CD4-positive, CD25-positive, alpha-beta regulatory T cell (primary cell): Measurements from ENCODE around the gene SPECC1. TPM values are rescaled to one million over a fixed set of nuclear protein-coding genes. Genes with fewer than 3 reads are reported as not detected.
"Not testable (repeated sequence)": the region's sequence is repeated elsewhere in the genome, so short reads cannot be mapped to it uniquely, and the experiment has no call there.

Experiments used
- ATAC-seq, 2 donors: fragments of 150-1000 bp; cut with Tn5 transposase; one replicate each; pipeline ENCODE4 v1.10.0; 2021; ENCODE audit warnings: low read depth in 2 of 2, moderate number of reproducible peaks in 2 of 2, moderate library complexity in 1 of 2
- DNase-seq, 3 donors: peaks; one replicate each; pipeline versions ENCODE4 v3.0.0 to v3.0.0-alpha.2; 2012 to 2022; ENCODE audit warnings: mixed read lengths in 1 of 3
- H3K27ac ChIP-seq: one replicate; pipeline ENCODE4 v1.7.0; 2013; ENCODE audit warnings: mild to moderate bottlenecking, low read length; ENCODE audit not compliant: insufficient read depth, poor library complexity, severe bottlenecking
- H3K27me3 ChIP-seq: one replicate; pipeline ENCODE4 v1.7.0; 2013; ENCODE audit warnings: low read length; ENCODE audit not compliant: control insufficient read depth, insufficient read depth
- H3K36me3 ChIP-seq: one replicate; pipeline ENCODE4 v1.7.0; 2013; ENCODE audit warnings: mild to moderate bottlenecking, low read length, moderate library complexity; ENCODE audit not compliant: control insufficient read depth, insufficient read depth
- H3K4me1 ChIP-seq: 2 replicates; pipeline ENCODE4 v1.7.0; 2013; ENCODE audit warnings: mild to moderate bottlenecking, low read length; ENCODE audit not compliant: insufficient read depth, control insufficient read depth, poor library complexity, severe bottlenecking
- H3K4me3 ChIP-seq: one replicate; pipeline ENCODE4 v1.7.0; 2013; ENCODE audit warnings: low read depth, mild to moderate bottlenecking, low read length, moderate library complexity
- H3K9me3 ChIP-seq, 2 experiments: 1 replicate in 1 of 2; 2 replicates in 1 of 2; pipeline ENCODE4 v1.7.0; 2013; ENCODE audit warnings: low read length in 2 of 2, mild to moderate bottlenecking in 1 of 2, moderate library complexity in 1 of 2; ENCODE audit not compliant: control insufficient read depth in 2 of 2
- H3K27ac Mint-ChIP-seq, 3 donors: one replicate each; pipeline ENCODE4 v1.8.0; 2020 to 2022; ENCODE audit warnings: mild to moderate bottlenecking in 3 of 3, mixed read lengths in 3 of 3, moderate library complexity in 2 of 3
- H3K27me3 Mint-ChIP-seq: one replicate; pipeline ENCODE4 v1.8.0; 2022; ENCODE audit warnings: mild to moderate bottlenecking, mixed read lengths
- H3K36me3 Mint-ChIP-seq: one replicate; pipeline ENCODE4 v1.8.0; 2020; ENCODE audit warnings: mixed read lengths
- H3K4me1 Mint-ChIP-seq, 4 donors: one replicate each; pipeline ENCODE4 v1.8.0; 2020 to 2022; ENCODE audit warnings: mixed read lengths in 4 of 4, mild to moderate bottlenecking in 1 of 4
- H3K4me3 Mint-ChIP-seq, 4 donors: one replicate each; pipeline ENCODE4 v1.8.0; 2020 to 2022; ENCODE audit warnings: mild to moderate bottlenecking in 4 of 4, mixed read lengths in 4 of 4, moderate library complexity in 3 of 4
- H3K9me3 Mint-ChIP-seq, 7 donors: one replicate each; pipeline ENCODE4 v1.8.0; 2020 to 2022; ENCODE audit warnings: mixed read lengths in 7 of 7, mild to moderate bottlenecking in 3 of 7, moderate library complexity in 2 of 7
- polyA plus RNA-seq, 4 donors: library from polyadenylated mRNA; unstranded; fragments of 300-500 nt; fragmentation: Illumina TruSeq; gene quantifications; one replicate each; pipeline ENCODE4 v1.2.3, GENCODE V29; 2021
- total RNA-seq: library from RNA; stranded (reverse); gene quantifications from one replicate; pipeline ENCODE4 v1.2.3, GENCODE V29; 2022

Gene SPECC1
- total and polyA plus RNA-seq, 5 donors from 2014 or later: 0.62 to 6.5 (median 1.2) TPM

GRCh38 chr17:20321357-20321756 is 312.2 kb downstream of the SPECC1 start:
- not testable (repeated sequence) for H3K9me3 ChIP-seq, H3K4me1 ChIP-seq, H3K27ac Mint-ChIP-seq, H3K4me1 Mint-ChIP-seq, H3K27me3 Mint-ChIP-seq, H3K27me3 ChIP-seq, H3K4me3 ChIP-seq, H3K4me3 Mint-ChIP-seq, H3K36me3 Mint-ChIP-seq, H3K9me3 Mint-ChIP-seq, H3K27ac ChIP-seq, H3K36me3 ChIP-seq, DNase-seq, ATAC-seq

DNA sequence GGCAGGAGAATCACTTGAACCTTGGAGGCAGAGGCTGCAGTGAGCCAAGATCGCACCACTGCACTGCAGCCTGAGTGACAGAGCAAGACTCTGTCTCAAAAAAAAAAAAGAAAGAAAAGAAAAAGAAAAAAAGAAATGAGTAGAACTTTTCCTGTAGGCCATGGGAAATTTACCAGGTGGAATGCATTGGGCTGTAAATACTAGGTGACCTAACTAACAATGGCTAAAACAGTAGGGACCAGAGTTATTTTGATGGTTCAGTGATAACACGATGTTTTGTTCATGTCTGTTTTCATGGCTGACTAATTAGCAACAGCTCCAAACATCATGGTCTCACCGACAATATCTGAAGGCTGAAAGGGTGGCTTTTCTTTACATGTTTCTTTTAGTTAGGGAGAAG is 318.6 kb downstream of the SPECC1 start:
- H3K27ac ChIP-seq, ATAC-seq, H3K27me3 Mint-ChIP-seq, H3K4me1 ChIP-seq, H3K36me3 ChIP-seq, H3K9me3 ChIP-seq, H3K27me3 ChIP-seq, DNase-seq, H3K4me3 Mint-ChIP-seq, H3K4me1 Mint-ChIP-seq, H3K4me3 ChIP-seq, H3K27ac Mint-ChIP-seq, H3K9me3 Mint-ChIP-seq, H3K36me3 Mint-ChIP-seq: not testable (repeated sequence)

DNA sequence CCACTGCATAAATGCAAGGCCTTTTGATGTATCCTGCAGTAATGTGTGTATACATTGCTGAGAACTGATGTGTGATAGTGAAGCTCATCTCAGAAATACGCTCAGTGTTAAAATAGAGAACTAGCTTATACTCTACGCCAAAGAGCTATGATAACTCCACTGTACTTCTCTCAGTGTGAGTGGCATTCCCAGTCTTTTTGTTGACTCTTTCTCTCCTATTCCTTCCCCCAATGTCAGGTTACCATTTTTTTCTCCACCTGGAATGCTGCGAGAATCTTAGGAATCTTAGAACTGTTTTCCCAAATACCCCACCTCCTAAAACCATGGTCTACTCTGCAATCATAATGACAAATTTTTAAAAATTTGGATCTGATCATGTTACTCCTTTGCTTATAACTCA is 342.2 kb downstream of the SPECC1 start:
- not testable (repeated sequence) for H3K27me3 Mint-ChIP-seq, DNase-seq, H3K36me3 ChIP-seq, H3K4me3 Mint-ChIP-seq, H3K4me3 ChIP-seq, H3K36me3 Mint-ChIP-seq, H3K9me3 ChIP-seq, H3K27ac ChIP-seq, H3K4me1 Mint-ChIP-seq, ATAC-seq, H3K27ac Mint-ChIP-seq, H3K4me1 ChIP-seq, H3K9me3 Mint-ChIP-seq, H3K27me3 ChIP-seq

DNA sequence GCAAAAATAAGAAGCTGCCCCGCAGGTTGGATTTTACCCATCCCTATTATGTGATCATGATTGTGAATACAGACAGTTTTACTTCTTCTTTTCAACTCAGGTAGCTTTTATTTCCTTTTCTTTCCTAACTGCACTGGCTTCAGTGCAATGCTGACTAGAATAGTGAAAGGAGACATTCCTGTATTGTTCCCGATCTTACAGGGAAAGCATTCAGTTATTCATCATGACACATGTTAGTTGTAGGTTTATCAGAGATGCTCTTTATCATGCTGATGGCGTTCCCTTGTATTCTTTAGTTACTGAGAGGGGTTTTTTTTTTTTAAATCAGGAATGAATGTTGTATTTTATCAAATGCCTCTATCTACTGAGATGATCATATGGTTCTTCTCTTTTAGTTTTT is 343.4 kb downstream of the SPECC1 start:
- H3K27me3 ChIP-seq, H3K27ac Mint-ChIP-seq, H3K27me3 Mint-ChIP-seq, H3K4me3 ChIP-seq, H3K4me1 Mint-ChIP-seq, H3K27ac ChIP-seq, H3K4me1 ChIP-seq, H3K9me3 ChIP-seq, H3K9me3 Mint-ChIP-seq, H3K4me3 Mint-ChIP-seq, H3K36me3 ChIP-seq, ATAC-seq, H3K36me3 Mint-ChIP-seq, DNase-seq: not testable (repeated sequence)

DNA sequence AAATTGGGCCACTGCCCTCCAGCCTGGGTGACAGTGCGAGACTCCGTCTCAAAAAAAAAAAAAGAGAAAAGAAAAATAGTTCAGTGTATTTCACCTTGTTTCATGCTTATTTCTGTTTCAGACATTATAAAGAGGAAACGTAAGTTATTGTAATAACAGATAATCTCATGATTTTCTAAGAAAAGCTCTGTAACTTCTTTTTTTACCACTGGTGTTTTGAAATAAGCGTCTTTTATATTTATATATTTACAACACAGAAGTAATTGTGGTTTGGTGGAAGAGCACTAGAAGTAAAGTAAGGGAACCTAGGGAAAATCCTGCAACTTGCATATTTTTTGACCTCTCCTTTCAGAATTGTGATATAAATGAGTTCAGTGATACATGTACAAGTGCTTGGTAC is 354.7 kb downstream of the SPECC1 start:
- H3K36me3 Mint-ChIP-seq, H3K9me3 ChIP-seq, H3K27me3 Mint-ChIP-seq, H3K27me3 ChIP-seq, H3K27ac ChIP-seq, H3K9me3 Mint-ChIP-seq, H3K4me1 Mint-ChIP-seq, H3K27ac Mint-ChIP-seq, H3K36me3 ChIP-seq, DNase-seq, ATAC-seq, H3K4me1 ChIP-seq, H3K4me3 ChIP-seq, H3K4me3 Mint-ChIP-seq: not testable (repeated sequence)

Other genes with a start within 250 kb of the SPECC1 start
- 12.0 TPM for gene ULK2, start 141.4 kb upstream of the SPECC1 start, total RNA-seq
- gene ULK2, start 141.4 kb upstream of the SPECC1 start, polyA plus RNA-seq: 1 to 10 TPM; 2.9 to 5.6 (median 4.2) TPM
- 46.2 TPM for gene AKAP10, start 31.5 kb upstream of the SPECC1 start, total RNA-seq
- 10 to 100 TPM; 17.7 to 22.0 (median 18.4) TPM for gene AKAP10, start 31.5 kb upstream of the SPECC1 start, polyA plus RNA-seq